HCT116 (cell line): ENCODE data around the gene CDH3. TPM values are rescaled to one million over a fixed set of nuclear protein-coding genes. Genes with fewer than 3 reads are reported as not detected.

Experiments used
- ATAC-seq: fragments of 200-7000 bp; cut with Tn5 transposase; 2 replicates; pipeline ENCODE4 v1.9.1; 2020; ENCODE audit warnings: mild to moderate bottlenecking, moderate library complexity
- BruUV-seq: library from RNA; stranded (reverse); fragments of 400-500 nt; replicated peaks from 2 replicates; lab custom pipeline; 2021; lab: Mats Ljungman, UMichigan
- CTCF ChIA-PET: fragments of 300-600 bp; sonication (Branson Sonifier 250); formaldehyde crosslinking; loops from one replicate; lab custom pipeline; 2021; ENCODE audit warnings: antibody characterized with exemption; lab: Charles Lee
- POLR2A ChIA-PET: fragments of 300-600, 350-600 bp; sonication (Branson Sonifier 250); formaldehyde crosslinking; loops from one replicate; lab custom pipeline; 2021; ENCODE audit warnings: antibody characterized with exemption; lab: Charles Lee
- RAD21 ChIA-PET, 2 experiments: fragments of 300-600 bp; sonication (Branson Sonifier 250); formaldehyde crosslinking; loops; one replicate each; lab custom pipeline; 2023; ENCODE audit warnings: low total read pairs in 2 of 2; ENCODE audit not compliant: uncharacterized antibody in 2 of 2, unreplicated experiment in 2 of 2, low non-redundant PET in 1 of 2; lab: Charles Lee
- DNase-seq: peaks from one replicate; pipeline ENCODE4 v3.0.0-alpha.2; 2010; ENCODE audit warnings: low read depth, low spot score
- H2AFZ ChIP-seq: fragments of 200-600 bp; shearing (Covaris generic), sonication (generic); 2 replicates; pipeline ENCODE4 v1.6.1; 2017; ENCODE audit warnings: low read depth, mixed run types, mixed read lengths, antibody characterized with exemption, low read length; ENCODE audit not compliant: poor library complexity, severe bottlenecking
- H3K27ac ChIP-seq: 2 replicates; pipeline ENCODE4 v1.5.1; 2012; ENCODE audit warnings: low read depth, low read length
- H3K27me3 ChIP-seq: fragments of 200-600 bp; sonication (generic); 2 replicates; pipeline ENCODE4 v1.6.1; 2016; ENCODE audit warnings: mixed run types, low read length, mixed read lengths; ENCODE audit not compliant: insufficient read depth
- H3K36me3 ChIP-seq, 2 experiments: fragments of 200-500 bp in 1 of 2; fragments of 200-600 bp in 1 of 2; sonication (Bioruptor generic) in 1 of 2; sonication (generic) in 1 of 2; 2 replicates each; pipeline versions ENCODE4 v1.5.1 to v1.6.1; 2014 to 2016; ENCODE audit warnings: low read length in 2 of 2, inconsistent platforms in 1 of 2, mixed read lengths in 1 of 2, mixed run types in 1 of 2; ENCODE audit not compliant: insufficient read depth in 2 of 2, control insufficient read depth in 1 of 2
- H3K4me1 ChIP-seq, 2 experiments: fragments of 200-600 bp in 1 of 2; sonication (generic) in 1 of 2; 2 replicates each; pipeline versions ENCODE4 v1.5.1 to v1.6.1; 2012 to 2017; ENCODE audit warnings: low read length in 2 of 2, inconsistent platforms in 1 of 2, mild to moderate bottlenecking in 1 of 2, mixed read lengths in 1 of 2, mixed run types in 1 of 2, moderate library complexity in 1 of 2; ENCODE audit not compliant: insufficient read depth in 2 of 2, control insufficient read depth in 1 of 2
- H3K4me2 ChIP-seq: fragments of 200-600 bp; sonication (generic); 2 replicates; pipeline ENCODE4 v1.6.1; 2017; ENCODE audit warnings: mixed run types, low read length, mixed read lengths
- H3K4me3 ChIP-seq, 2 experiments: fragments of 200-600 bp in 1 of 2; sonication (generic) in 1 of 2; replicated peaks in 1 of 2; 2 replicates each; pipeline ENCODE4 v1.5.1; 2011 to 2016; ENCODE audit warnings: low read length in 2 of 2, control low read depth in 1 of 2, low read depth in 1 of 2, mild to moderate bottlenecking in 1 of 2, mixed read lengths in 1 of 2, mixed run types in 1 of 2
- H3K79me2 ChIP-seq: fragments of 200-600 bp; sonication (generic); 2 replicates; pipeline ENCODE4 v1.6.1; 2017; ENCODE audit warnings: mild to moderate bottlenecking, mixed run types, low read length, moderate library complexity, mixed read lengths; ENCODE audit not compliant: insufficient read depth
- H3K9ac ChIP-seq: fragments of 200-600 bp; sonication (generic); 2 replicates; pipeline ENCODE4 v1.6.1; 2016; ENCODE audit warnings: low read length, mixed read lengths
- H3K9me2 ChIP-seq: fragments of 200-600 bp; sonication (generic), shearing (Covaris generic); 2 replicates; pipeline ENCODE4 v1.6.1; 2017; ENCODE audit warnings: mixed run types, mild to moderate bottlenecking, moderate library complexity; ENCODE audit not compliant: insufficient read depth
- H3K9me3 ChIP-seq, 2 experiments: fragments of 200-500 bp in 1 of 2; fragments of 200-600 bp in 1 of 2; sonication (Bioruptor generic) in 1 of 2; sonication (generic) in 1 of 2; 2 replicates each; pipeline ENCODE4 v1.6.1; 2014 to 2017; ENCODE audit warnings: low read length in 2 of 2, mixed read lengths in 2 of 2, inconsistent platforms in 1 of 2, low read depth in 1 of 2, mild to moderate bottlenecking in 1 of 2, mixed run types in 1 of 2, moderate library complexity in 1 of 2; ENCODE audit not compliant: control insufficient read depth in 1 of 2, insufficient read depth in 1 of 2
- H4K20me1 ChIP-seq: fragments of 200-600 bp; sonication (generic), shearing (Covaris generic); 2 replicates; pipeline ENCODE4 v1.6.1; 2017; ENCODE audit warnings: mixed run types, mild to moderate bottlenecking, moderate library complexity; ENCODE audit not compliant: insufficient read depth
- CBX3 ChIP-seq: IDR thresholded peaks from 2 replicates; pipeline ENCODE4 v1.6.1; 2012; ENCODE audit warnings: low read depth
- CEBPB ChIP-seq: IDR thresholded peaks from 2 replicates; pipeline ENCODE4 v1.6.1; 2012; ENCODE audit warnings: low read depth
- ELF1 ChIP-seq: IDR thresholded peaks from 2 replicates; pipeline ENCODE4 v1.6.1; 2012; ENCODE audit warnings: low read depth, borderline replicate concordance
- EZH2phosphoT487 ChIP-seq: fragments of 200-600 bp; IDR thresholded peaks from 2 replicates; pipeline ENCODE4 v1.6.1; 2018; ENCODE audit warnings: antibody characterized with exemption, borderline replicate concordance
- FOSL1 ChIP-seq: IDR thresholded peaks from 2 replicates; pipeline ENCODE4 v1.6.1; 2012; ENCODE audit warnings: low read depth
- JUND ChIP-seq: IDR thresholded peaks from 2 replicates; pipeline ENCODE4 v1.6.1; 2012
- MAX ChIP-seq: IDR thresholded peaks from 2 replicates; pipeline ENCODE4 v1.6.1; 2012
- POLR2A ChIP-seq: IDR thresholded peaks from 2 replicates; pipeline ENCODE4 v1.7.0; 2011; ENCODE audit warnings: borderline replicate concordance; ENCODE audit not compliant: insufficient read depth, insufficient read length; ENCODE audit errors: extremely low read depth
- POLR2AphosphoS5 ChIP-seq: IDR thresholded peaks from 2 replicates; pipeline ENCODE4 v1.6.1; 2011; ENCODE audit warnings: mild to moderate bottlenecking, low read depth, low read length, moderate library complexity
- RAD21 ChIP-seq: IDR thresholded peaks from 2 replicates; pipeline ENCODE4 v1.6.1; 2012; ENCODE audit warnings: low read depth, mild to moderate bottlenecking
- SIN3A ChIP-seq: IDR thresholded peaks from 2 replicates; pipeline ENCODE4 v1.6.1; 2012; ENCODE audit warnings: low read depth
- SP1 ChIP-seq: IDR thresholded peaks from 2 replicates; pipeline ENCODE4 v1.6.1; 2012; ENCODE audit warnings: low read depth
- SRF ChIP-seq: IDR thresholded peaks from 2 replicates; pipeline ENCODE4 v1.6.1; 2012; ENCODE audit warnings: low read depth
- TCF7L2 ChIP-seq: IDR thresholded peaks from 2 replicates; pipeline ENCODE4 v1.7.0; 2011; ENCODE audit warnings: borderline replicate concordance, inconsistent platforms; ENCODE audit not compliant: insufficient read depth, insufficient read length; ENCODE audit errors: extremely low read depth
- YY1 ChIP-seq: IDR thresholded peaks from 2 replicates; pipeline ENCODE4 v1.6.1; 2011; ENCODE audit warnings: low read length, low read depth, moderate library complexity, mild to moderate bottlenecking; ENCODE audit not compliant: insufficient replicate concordance; ENCODE audit errors: extremely low read depth
- ZBTB33 ChIP-seq: IDR thresholded peaks from 2 replicates; pipeline ENCODE4 v1.6.1; 2011; ENCODE audit warnings: mild to moderate bottlenecking, low read length, moderate library complexity; ENCODE audit not compliant: insufficient replicate concordance; ENCODE audit errors: extremely low read depth
- ZNF274 ChIP-seq: fragments of 200-500 bp; sonication (Bioruptor generic); IDR thresholded peaks from 2 replicates; pipeline ENCODE4 v1.6.1; 2014; ENCODE audit warnings: mild to moderate bottlenecking, low read depth, low read length, inconsistent platforms
- intact Hi-C: fragments of 100-400 bp; cut with micrococcal nuclease; formaldehyde crosslinking; loops from 2 replicates; pipeline ENCODE4 v1.10.0; 2022
- total RNA-seq: library from RNA; stranded (reverse); gene quantifications from one replicate; pipeline ENCODE4 v1.2.1, GENCODE V29; 2021; ENCODE audit not compliant: unreplicated experiment
- TF ChIP-seq, protein P1 (sequence below): IDR thresholded peaks from 2 replicates; pipeline ENCODE4 v1.6.1; 2012
- TF ChIP-seq, protein P2 (sequence below), 3 experiments: fragments of 200-600 bp in 1 of 3; sonication (generic) in 1 of 3; IDR thresholded peaks in 2 of 3; conservative IDR thresholded peaks in 1 of 3; 2 replicates each; pipeline ENCODE4 v1.5.1; 2012 to 2017; ENCODE audit warnings: low read depth in 2 of 3, low read length in 2 of 3, antibody characterized with exemption in 1 of 3, borderline replicate concordance in 1 of 3, control low read depth in 1 of 3, mild to moderate bottlenecking in 1 of 3, mixed read lengths in 1 of 3, mixed run types in 1 of 3, moderate library complexity in 1 of 3; ENCODE audit not compliant: insufficient read depth in 1 of 3
- TF ChIP-seq, protein P3 (sequence below): IDR thresholded peaks from 2 replicates; pipeline ENCODE4 v1.6.1; 2012; ENCODE audit warnings: low read depth

CDH3 gene
- total RNA-seq, 1 experiment from 2014 or later: 94.7 TPM

DNA sequence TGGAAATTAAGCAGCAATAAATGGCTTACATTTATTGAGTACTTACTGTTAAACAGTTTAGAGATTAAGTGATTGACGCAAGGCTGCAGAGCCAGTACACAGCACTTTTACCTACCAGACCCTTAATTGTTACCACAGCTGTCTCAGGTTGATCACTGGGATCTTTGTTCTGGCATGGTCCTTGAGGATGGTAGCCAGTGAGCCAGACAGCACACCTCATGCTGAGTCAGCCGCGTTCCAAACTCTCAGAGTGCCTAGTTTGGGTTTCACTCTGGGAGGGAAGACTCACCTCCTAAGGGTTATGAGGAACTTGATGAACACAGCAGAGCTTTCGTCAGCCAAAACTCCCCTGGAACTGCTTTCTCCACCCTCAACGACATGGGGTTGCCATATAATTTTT lies 20.4 kb downstream of the CDH3 start:
- POLR2A ChIA-PET: interaction anchor here (0.6 to 0.7 kb wide), 2 partner anchors 21 to 69 kb away, joined by 3 to 4 read pairs; no protein-coding TSS in a partner anchor
- peak; percentile 92 for DNase-seq
- TF ChIP-seq JUND (peak; percentile 87), ZBTB33 (no peak), POLR2A (no peak), FOSL1 (peak; percentile 94), CEBPB (peak; percentile 44; the same call in 1 of the 2 replicates), EZH2phosphoT487 (no peak), POLR2AphosphoS5 (peak; percentile 53), ELF1 (no peak), TCF7L2 (no peak), SP1 (peak; percentile 81), MAX (peak; percentile 78), CBX3 (peak; percentile 96), RAD21 (0 out of 2 replicates have a peak, but pooled peaks have one; percentile 25), ZNF274 (no peak), YY1 (peak; percentile 11), SRF (peak; percentile 72), SIN3A (peak; percentile 40; the same call in 1 of the 2 replicates)
- TF ChIP-seq, protein P1, sequence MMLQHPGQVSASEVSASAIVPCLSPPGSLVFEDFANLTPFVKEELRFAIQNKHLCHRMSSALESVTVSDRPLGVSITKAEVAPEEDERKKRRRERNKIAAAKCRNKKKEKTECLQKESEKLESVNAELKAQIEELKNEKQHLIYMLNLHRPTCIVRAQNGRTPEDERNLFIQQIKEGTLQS: no peak
- TF ChIP-seq, protein P2, sequence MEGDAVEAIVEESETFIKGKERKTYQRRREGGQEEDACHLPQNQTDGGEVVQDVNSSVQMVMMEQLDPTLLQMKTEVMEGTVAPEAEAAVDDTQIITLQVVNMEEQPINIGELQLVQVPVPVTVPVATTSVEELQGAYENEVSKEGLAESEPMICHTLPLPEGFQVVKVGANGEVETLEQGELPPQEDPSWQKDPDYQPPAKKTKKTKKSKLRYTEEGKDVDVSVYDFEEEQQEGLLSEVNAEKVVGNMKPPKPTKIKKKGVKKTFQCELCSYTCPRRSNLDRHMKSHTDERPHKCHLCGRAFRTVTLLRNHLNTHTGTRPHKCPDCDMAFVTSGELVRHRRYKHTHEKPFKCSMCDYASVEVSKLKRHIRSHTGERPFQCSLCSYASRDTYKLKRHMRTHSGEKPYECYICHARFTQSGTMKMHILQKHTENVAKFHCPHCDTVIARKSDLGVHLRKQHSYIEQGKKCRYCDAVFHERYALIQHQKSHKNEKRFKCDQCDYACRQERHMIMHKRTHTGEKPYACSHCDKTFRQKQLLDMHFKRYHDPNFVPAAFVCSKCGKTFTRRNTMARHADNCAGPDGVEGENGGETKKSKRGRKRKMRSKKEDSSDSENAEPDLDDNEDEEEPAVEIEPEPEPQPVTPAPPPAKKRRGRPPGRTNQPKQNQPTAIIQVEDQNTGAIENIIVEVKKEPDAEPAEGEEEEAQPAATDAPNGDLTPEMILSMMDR (IDR thresholded peaks at IDR 0.05 in 2 of 3, conservative IDR thresholded peaks at IDR 0.05 in 1 of 3; ENCODE audit: borderline replicate concordance in 1 of 3, insufficient read depth in 1 of 3, low read depth in 2 of 3, low read length in 2 of 3): no peak
- TF ChIP-seq, protein P3, sequence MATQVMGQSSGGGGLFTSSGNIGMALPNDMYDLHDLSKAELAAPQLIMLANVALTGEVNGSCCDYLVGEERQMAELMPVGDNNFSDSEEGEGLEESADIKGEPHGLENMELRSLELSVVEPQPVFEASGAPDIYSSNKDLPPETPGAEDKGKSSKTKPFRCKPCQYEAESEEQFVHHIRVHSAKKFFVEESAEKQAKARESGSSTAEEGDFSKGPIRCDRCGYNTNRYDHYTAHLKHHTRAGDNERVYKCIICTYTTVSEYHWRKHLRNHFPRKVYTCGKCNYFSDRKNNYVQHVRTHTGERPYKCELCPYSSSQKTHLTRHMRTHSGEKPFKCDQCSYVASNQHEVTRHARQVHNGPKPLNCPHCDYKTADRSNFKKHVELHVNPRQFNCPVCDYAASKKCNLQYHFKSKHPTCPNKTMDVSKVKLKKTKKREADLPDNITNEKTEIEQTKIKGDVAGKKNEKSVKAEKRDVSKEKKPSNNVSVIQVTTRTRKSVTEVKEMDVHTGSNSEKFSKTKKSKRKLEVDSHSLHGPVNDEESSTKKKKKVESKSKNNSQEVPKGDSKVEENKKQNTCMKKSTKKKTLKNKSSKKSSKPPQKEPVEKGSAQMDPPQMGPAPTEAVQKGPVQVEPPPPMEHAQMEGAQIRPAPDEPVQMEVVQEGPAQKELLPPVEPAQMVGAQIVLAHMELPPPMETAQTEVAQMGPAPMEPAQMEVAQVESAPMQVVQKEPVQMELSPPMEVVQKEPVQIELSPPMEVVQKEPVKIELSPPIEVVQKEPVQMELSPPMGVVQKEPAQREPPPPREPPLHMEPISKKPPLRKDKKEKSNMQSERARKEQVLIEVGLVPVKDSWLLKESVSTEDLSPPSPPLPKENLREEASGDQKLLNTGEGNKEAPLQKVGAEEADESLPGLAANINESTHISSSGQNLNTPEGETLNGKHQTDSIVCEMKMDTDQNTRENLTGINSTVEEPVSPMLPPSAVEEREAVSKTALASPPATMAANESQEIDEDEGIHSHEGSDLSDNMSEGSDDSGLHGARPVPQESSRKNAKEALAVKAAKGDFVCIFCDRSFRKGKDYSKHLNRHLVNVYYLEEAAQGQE: no peak
- TF ChIP-seq, all 23 proteins: peak for 11
- peaks cover 78% of the 10 kb centered on the region for H3K79me2 ChIP-seq
- peaks cover 30 to 79% of the 10 kb centered on the region in 2 experiments for H3K4me1 ChIP-seq
- H3K27ac ChIP-seq: peak overlapping the region; percentile 53; the same call in 1 of the 2 replicates
- H4K20me1 ChIP-seq: no peaks in the 10 kb centered on the region; the same call in 1 of the 2 replicates
- peak overlapping the region in 1 of 2 experiments; percentile 28; a peak in 1 of 4 replicates for H3K4me3 ChIP-seq
- no peaks in the 10 kb centered on the region for H3K9me2 ChIP-seq
- no peaks in the 10 kb centered on the region for H3K9me3 ChIP-seq
- H3K4me2 ChIP-seq: peak overlapping the region; percentile 71
- H3K9ac ChIP-seq: peak overlapping the region; percentile 48
- H3K27me3 ChIP-seq: no peaks in the 10 kb centered on the region
- peak; percentile 94 for ATAC-seq
- ChIA-PET RAD21 (interaction anchor here in 1 of 2 experiments (1.2 kb wide), 1 partner anchor 11 kb away, joined by 3 read pairs; no protein-coding TSS in a partner anchor), CTCF (no interaction called here)
- BruUV-seq: no TSS peak
- H2AFZ ChIP-seq: no peak overlapping the region
- intact Hi-C loops: no loop called here
- H3K36me3 ChIP-seq: no peaks in the 10 kb centered on the region
